ENCODE measurements around the gene ADAM15. TPM values are rescaled to one million over a fixed set of nuclear protein-coding genes. Genes with fewer than 3 reads are reported as not detected.

ADAM15 gene
- total and polyA plus RNA-seq, 12 donors = 46.7 to 305 (median 65.0) TPM

GRCh38 chr1:155093911-155094621, 43.0 kb downstream of the ADAM15 start:
- peak overlapping the region in 1 of 10 donors; percentile 5 for H3K4me3 ChIP-seq
- H3K27ac ChIP-seq = peak overlapping the region in 8 of 10 donors; percentile 13 to 68 (median 40)
- peaks cover 0 to 25% (median 19%) of the 10 kb centered on the region in 9 donors for H3K4me1 ChIP-seq
- peak in 7 of 9 donors; percentile 30 to 61 (median 50) for TF ChIP-seq CTCF (IDR thresholded peaks at IDR 0.05)
- DNase-seq = peak; percentile 40 to 62
- 10 to 13% methylated on average over 13 of the region's 13 CpGs for WGBS, 2 donors
- no peaks in the 10 kb centered on the region for H3K36me3 ChIP-seq
- intact Hi-C loops (cut with DNase I) = loop anchor here (1.0 to 5.0 kb wide), 7 partner anchors 33 to 73 kb away; partner anchors contain the start of gene EFNA1 (in 6 of the 10)
- ATAC-seq = peak; percentile 23 to 73 (median 60)
- H3K9me3 ChIP-seq = no peaks in the 10 kb centered on the region
- H3K27me3 ChIP-seq = peaks cover 0 to 8% (median 0%) of the 10 kb centered on the region in 7 donors

- H3K9me3 ChIP-seq = no peaks in the 10 kb centered on the region
- peak overlapping the region in 1 of 10 donors; percentile 5 for H3K4me3 ChIP-seq
- H3K36me3 ChIP-seq = no peaks in the 10 kb centered on the region
- peak in 1 of 9 donors; percentile 1 for TF ChIP-seq CTCF (IDR thresholded peaks at IDR 0.05)
- 86 to 87% methylated on average over 2 of the region's 2 CpGs for WGBS, 2 donors
- intact Hi-C loops (cut with DNase I) = loop anchor here in 9 of 10 donors (1.0 to 5.0 kb wide), 5 partner anchors 33 to 73 kb away; partner anchors contain the start of gene EFNA1 (in 6 of the 9)
- peak overlapping the region in 8 of 10 donors; percentile 13 to 68 (median 40) for H3K27ac ChIP-seq
- peaks cover 0 to 8% (median 0%) of the 10 kb centered on the region in 7 donors for H3K27me3 ChIP-seq
- peaks cover 0 to 25% (median 19%) of the 10 kb centered on the region in 9 donors for H3K4me1 ChIP-seq
- DNase-seq = no peak
- peak in 1 of 8 donors; percentile 21 for ATAC-seq
These were observed 43.5 kb downstream of the ADAM15 start for GRCh38 chr1:155094622-155094948.

- WGBS, 2 donors = 88 to 89% methylated on average over 7 of the region's 7 CpGs
- Histone ChIP-seq H3K27ac (no peak overlapping the region), H3K36me3 (no peaks in the 10 kb centered on the region), H3K9me3 (no peaks in the 10 kb centered on the region), H3K4me1 (peaks cover 0 to 21% (median 6%) of the 10 kb centered on the region in 9 donors), H3K4me3 (no peak overlapping the region), H3K27me3 (peaks cover 0 to 8% (median 0%) of the 10 kb centered on the region in 7 donors)
- DNase-seq (no peak), ATAC-seq (no peak)
- intact Hi-C loops (cut with DNase I) = no loop called here
- no peak for TF ChIP-seq CTCF (IDR thresholded peaks at IDR 0.05)
These were observed 48.2 kb downstream of the ADAM15 start for GRCh38 chr1:155099331-155099730.

GRCh38 chr1:155103325-155103724, 52.2 kb downstream of the ADAM15 start:
- intact Hi-C loops (cut with DNase I) = no loop called here
- H3K9me3 ChIP-seq = no peaks in the 10 kb centered on the region
- peaks cover 0 to 34% (median 16%) of the 10 kb centered on the region in 9 donors for H3K4me1 ChIP-seq
- TF ChIP-seq CTCF (IDR thresholded peaks at IDR 0.05) = no peak
- WGBS, 2 donors = 90 to 95% methylated on average over 9 of the region's 9 CpGs
- no peak overlapping the region for H3K4me3 ChIP-seq
- H3K27me3 ChIP-seq = peaks cover 0 to 5% (median 0%) of the 10 kb centered on the region in 7 donors
- no peaks in the 10 kb centered on the region for H3K36me3 ChIP-seq
- no peak overlapping the region for H3K27ac ChIP-seq
- DNase-seq (no peak), ATAC-seq (no peak)

Measured in heart right ventricle (tissue), 16 donors.